Liver (tissue), 9 donors: Measurements from ENCODE around the gene DAAM1. TPM values are rescaled to one million over a fixed set of nuclear protein-coding genes. Genes with fewer than 3 reads are reported as not detected.

Experiments used
- DNase-seq: peaks from one replicate; pipeline ENCODE4 v3.0.0-alpha.2; 2017; ENCODE audit warnings: low spot score
- H3K27ac ChIP-seq, 2 donors: one replicate each; pipeline ENCODE4 v1.7.0; 2013; ENCODE audit warnings: inconsistent platforms in 2 of 2, low read length in 2 of 2, control low read depth in 1 of 2, low read depth in 1 of 2, mild to moderate bottlenecking in 1 of 2
- H3K27me3 ChIP-seq, 4 donors: one replicate each; pipeline versions ENCODE4 v1.6.1 to v1.7.0; 2013; ENCODE audit warnings: low read length in 3 of 4, inconsistent platforms in 1 of 4, mild to moderate bottlenecking in 1 of 4, moderate library complexity in 1 of 4; ENCODE audit not compliant: control insufficient read depth in 4 of 4, insufficient read depth in 4 of 4
- H3K36me3 ChIP-seq, 4 donors: one replicate each; pipeline versions ENCODE4 v1.6.1 to v1.7.0; 2013; ENCODE audit warnings: low read length in 3 of 4, mild to moderate bottlenecking in 3 of 4, low read depth in 1 of 4, moderate library complexity in 1 of 4; ENCODE audit not compliant: control insufficient read depth in 4 of 4, insufficient read depth in 3 of 4
- H3K4me1 ChIP-seq, 4 donors: one replicate each; pipeline versions ENCODE4 v1.6.1 to v1.7.0; 2013; ENCODE audit warnings: low read length in 3 of 4, mild to moderate bottlenecking in 3 of 4, moderate library complexity in 1 of 4; ENCODE audit not compliant: control insufficient read depth in 4 of 4, insufficient read depth in 4 of 4
- H3K4me3 ChIP-seq, 3 donors: one replicate each; pipeline versions ENCODE4 v1.6.1 to v1.7.0; 2013; ENCODE audit warnings: low read length in 3 of 3, control low read depth in 1 of 3, low read depth in 1 of 3, mild to moderate bottlenecking in 1 of 3
- H3K9ac ChIP-seq, 2 donors: one replicate each; pipeline ENCODE4 v1.7.0; 2013; ENCODE audit warnings: low read length in 2 of 2, mild to moderate bottlenecking in 2 of 2, moderate library complexity in 2 of 2, control low read depth in 1 of 2, low read depth in 1 of 2
- H3K9me3 ChIP-seq, 4 donors: one replicate each; pipeline versions ENCODE4 v1.6.1 to v1.7.0; 2013; ENCODE audit warnings: low read length in 3 of 4; ENCODE audit not compliant: control insufficient read depth in 4 of 4
- ATF3 ChIP-seq: IDR thresholded peaks from 2 replicates; pipeline ENCODE4 v1.6.1; 2016; ENCODE audit warnings: antibody characterized with exemption
- EGR1 ChIP-seq, 2 donors: IDR thresholded peaks; 2 replicates each; pipeline ENCODE4 v1.6.1; 2016 to 2018; ENCODE audit warnings: antibody characterized with exemption in 2 of 2, low read depth in 2 of 2
- FOXA1 ChIP-seq: IDR thresholded peaks from 2 replicates; pipeline ENCODE4 v1.6.1; 2016; ENCODE audit warnings: antibody characterized with exemption
- FOXA2 ChIP-seq: IDR thresholded peaks from 2 replicates; pipeline ENCODE4 v1.6.1; 2016; ENCODE audit warnings: antibody characterized with exemption
- GABPA ChIP-seq, 2 donors: IDR thresholded peaks in 1 of 2; conservative IDR thresholded peaks in 1 of 2; 2 replicates each; pipeline ENCODE4 v1.6.1; 2016; ENCODE audit warnings: antibody characterized with exemption in 2 of 2, mild to moderate bottlenecking in 1 of 2, moderate library complexity in 1 of 2
- HNF4A ChIP-seq, 2 donors: conservative IDR thresholded peaks; 2 replicates each; pipeline ENCODE4 v1.6.1; 2016; ENCODE audit warnings: antibody characterized with exemption in 2 of 2, mild to moderate bottlenecking in 2 of 2
- HNF4G ChIP-seq: IDR thresholded peaks from 2 replicates; pipeline ENCODE4 v1.6.1; 2016; ENCODE audit warnings: antibody characterized with exemption
- JUND ChIP-seq, 2 donors: IDR thresholded peaks; 2 replicates each; pipeline ENCODE4 v1.6.1; 2016; ENCODE audit warnings: antibody characterized with exemption in 2 of 2
- NR2F2 ChIP-seq: IDR thresholded peaks from 2 replicates; pipeline ENCODE4 v1.6.1; 2016; ENCODE audit warnings: antibody characterized with exemption
- RAD21 ChIP-seq, 2 donors: IDR thresholded peaks; 2 replicates each; pipeline ENCODE4 v1.6.1; 2016; ENCODE audit warnings: antibody characterized with exemption in 2 of 2, mild to moderate bottlenecking in 2 of 2
- REST ChIP-seq: IDR thresholded peaks from 2 replicates; pipeline ENCODE4 v1.6.1; 2016; ENCODE audit warnings: antibody characterized with exemption, mild to moderate bottlenecking
- RXRA ChIP-seq, 2 donors: IDR thresholded peaks; 2 replicates each; pipeline ENCODE4 v1.6.1; 2017 to 2018; ENCODE audit warnings: antibody characterized with exemption in 2 of 2, mild to moderate bottlenecking in 1 of 2
- SP1 ChIP-seq: IDR thresholded peaks from 2 replicates; pipeline ENCODE4 v1.6.1; 2018; ENCODE audit warnings: antibody characterized with exemption, mild to moderate bottlenecking
- TAF1 ChIP-seq: conservative IDR thresholded peaks from 2 replicates; pipeline ENCODE4 v1.6.1; 2016; ENCODE audit warnings: antibody characterized with exemption, mild to moderate bottlenecking
- YY1 ChIP-seq: IDR thresholded peaks from 2 replicates; pipeline ENCODE4 v1.6.1; 2016; ENCODE audit warnings: antibody characterized with exemption, mild to moderate bottlenecking
- ZBTB33 ChIP-seq: IDR thresholded peaks from 2 replicates; pipeline ENCODE4 v1.6.1; 2016; ENCODE audit warnings: antibody characterized with exemption
- WGBS: extraction: QIAGEN DNeasy Blood & Tissue Kit; methylation state at CpG from one replicate; pipeline ENCODE4 v1.1.7; 2013; 5-methylcytosine and 5-hydroxymethylcytosine counted together
- polyA plus RNA-seq, 2 donors: library from polyadenylated mRNA; stranded (reverse) in 1 of 2; unstranded in 1 of 2; fragments of 200-250 nt in 1 of 2; fragments of >200 nt in 1 of 2; fragmentation: Nextera tagmentation in 1 of 2; extraction: Ambion mirVana in 1 of 2; gene quantifications; one replicate each; pipeline versions ENCODE4 v1.2.1 to v1.2.3, GENCODE V29; 2013 to 2015
- total RNA-seq, 2 donors: library from RNA; depleted of rRNA; stranded (reverse); fragments of >200 nt; gene quantifications; one replicate each; pipeline ENCODE4 v1.2.3, GENCODE V29; 2014
- TF ChIP-seq, protein P1 (sequence below): IDR thresholded peaks from 2 replicates; pipeline ENCODE4 v1.6.1; 2016; ENCODE audit warnings: antibody characterized with exemption
- TF ChIP-seq, protein P2 (sequence below): fragments of 150-350 bp; IDR thresholded peaks from 2 replicates; pipeline ENCODE4 v1.5.1; 2017; ENCODE audit warnings: improper control_type of control experiment, low read depth, low read length; ENCODE audit not compliant: missing input control
- donor health status: healthy.
- donor health status: healthy.
- donor health status: healthy.
- donor health status: healthy.
- donor health status: healthy.

Gene DAAM1
- total and polyA plus RNA-seq, 4 donors: 9.5 to 28.4 (median 18.5) TPM

- no peak for TF ChIP-seq JUND (IDR thresholded peaks at IDR 0.05)
- TF ChIP-seq YY1: no peak
- TF ChIP-seq, protein P1, sequence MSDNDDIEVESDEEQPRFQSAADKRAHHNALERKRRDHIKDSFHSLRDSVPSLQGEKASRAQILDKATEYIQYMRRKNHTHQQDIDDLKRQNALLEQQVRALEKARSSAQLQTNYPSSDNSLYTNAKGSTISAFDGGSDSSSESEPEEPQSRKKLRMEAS: no peak
- Histone ChIP-seq H3K4me1 (peaks cover 12 to 19% (median 14%) of the 10 kb centered on the region in 4 donors), H3K9me3 (no peaks in the 10 kb centered on the region), H3K9ac (no peak overlapping the region), H3K36me3 (peaks cover 0 to 2% (median 0%) of the 10 kb centered on the region in 4 donors), H3K4me3 (no peak overlapping the region), H3K27me3 (no peaks in the 10 kb centered on the region), H3K27ac (no peak overlapping the region)
- WGBS: 69% methylated on average over 1 of the region's 1 CpG
- no peak for DNase-seq
These were observed 120.2 kb downstream of the DAAM1 start for GRCh38 chr14:59308673-59309072.

DNA sequence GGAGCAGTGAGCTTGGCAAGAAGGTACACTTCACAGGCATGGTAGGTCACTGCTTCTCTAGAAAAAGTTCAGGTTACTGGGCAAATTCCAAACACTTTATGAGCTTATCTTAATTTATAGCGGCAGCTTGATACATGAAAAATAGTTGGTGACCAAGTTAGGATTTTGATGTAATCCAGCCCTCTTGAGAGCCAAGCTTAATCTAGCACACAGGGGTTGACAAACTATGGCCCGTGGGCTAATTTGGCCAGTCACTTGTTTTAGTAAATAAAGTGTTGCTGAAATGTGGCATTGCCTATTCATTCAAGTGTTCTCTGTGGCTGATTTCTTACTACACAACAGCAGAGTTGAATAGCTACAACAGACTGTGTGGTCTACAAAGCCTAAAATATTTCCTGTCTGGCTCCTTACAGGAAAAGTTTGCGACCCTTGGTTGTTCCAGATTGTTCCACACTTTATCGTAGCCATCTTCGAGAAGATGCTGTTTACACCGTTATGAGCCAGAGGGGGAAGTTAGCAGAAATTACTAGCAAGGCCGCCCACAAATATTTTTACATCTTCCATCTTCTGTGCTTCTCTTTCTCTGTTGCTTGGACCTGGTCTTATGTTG lies 120.9 kb downstream of the DAAM1 start:
- Histone ChIP-seq H3K27ac (no peak overlapping the region), H3K4me1 (peaks cover 13 to 26% (median 21%) of the 10 kb centered on the region in 4 donors)
- 67% methylated on average over 7 of the region's 7 CpGs for WGBS

GRCh38 chr14:59310633-59311032 lies 122.2 kb downstream of the DAAM1 start:
- no peak overlapping the region for H3K9ac ChIP-seq
- H3K27me3 ChIP-seq: no peaks in the 10 kb centered on the region
- H3K4me3 ChIP-seq: no peak overlapping the region
- H3K36me3 ChIP-seq: peaks cover 0 to 2% (median 0%) of the 10 kb centered on the region in 4 donors
- TF ChIP-seq SP1: no peak
- TF ChIP-seq JUND (IDR thresholded peaks at IDR 0.05): no peak
- no peak for TF ChIP-seq FOXA2
- TF ChIP-seq YY1: no peak
- TF ChIP-seq GABPA (IDR thresholded peaks at IDR 0.05 in 1 of 2, conservative IDR thresholded peaks at IDR 0.05 in 1 of 2): no peak
- no peak for TF ChIP-seq RAD21 (IDR thresholded peaks at IDR 0.05)
- no peak for TF ChIP-seq HNF4G
- no peak for TF ChIP-seq RXRA (IDR thresholded peaks at IDR 0.05)
- TF ChIP-seq TAF1: no peak
- no peak for TF ChIP-seq EGR1 (IDR thresholded peaks at IDR 0.05; ENCODE audit: low read depth in 2 of 2)
- TF ChIP-seq, protein P2, sequence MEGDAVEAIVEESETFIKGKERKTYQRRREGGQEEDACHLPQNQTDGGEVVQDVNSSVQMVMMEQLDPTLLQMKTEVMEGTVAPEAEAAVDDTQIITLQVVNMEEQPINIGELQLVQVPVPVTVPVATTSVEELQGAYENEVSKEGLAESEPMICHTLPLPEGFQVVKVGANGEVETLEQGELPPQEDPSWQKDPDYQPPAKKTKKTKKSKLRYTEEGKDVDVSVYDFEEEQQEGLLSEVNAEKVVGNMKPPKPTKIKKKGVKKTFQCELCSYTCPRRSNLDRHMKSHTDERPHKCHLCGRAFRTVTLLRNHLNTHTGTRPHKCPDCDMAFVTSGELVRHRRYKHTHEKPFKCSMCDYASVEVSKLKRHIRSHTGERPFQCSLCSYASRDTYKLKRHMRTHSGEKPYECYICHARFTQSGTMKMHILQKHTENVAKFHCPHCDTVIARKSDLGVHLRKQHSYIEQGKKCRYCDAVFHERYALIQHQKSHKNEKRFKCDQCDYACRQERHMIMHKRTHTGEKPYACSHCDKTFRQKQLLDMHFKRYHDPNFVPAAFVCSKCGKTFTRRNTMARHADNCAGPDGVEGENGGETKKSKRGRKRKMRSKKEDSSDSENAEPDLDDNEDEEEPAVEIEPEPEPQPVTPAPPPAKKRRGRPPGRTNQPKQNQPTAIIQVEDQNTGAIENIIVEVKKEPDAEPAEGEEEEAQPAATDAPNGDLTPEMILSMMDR: no peak
- TF ChIP-seq, protein P1: no peak
- no peak for TF ChIP-seq REST
- no peak for TF ChIP-seq HNF4A (conservative IDR thresholded peaks at IDR 0.05)
- TF ChIP-seq ATF3: no peak
- TF ChIP-seq FOXA1: no peak
- no peak for TF ChIP-seq ZBTB33
- TF ChIP-seq NR2F2: no peak
- peaks cover 12 to 38% (median 34%) of the 10 kb centered on the region in 4 donors for H3K4me1 ChIP-seq
- H3K27ac ChIP-seq: no peak overlapping the region
- 67% methylated on average over 3 of the region's 3 CpGs for WGBS
- DNase-seq: no peak
- no peaks in the 10 kb centered on the region for H3K9me3 ChIP-seq

More for the DNA sequence above, 120.9 kb downstream of the DAAM1 start:
- H3K36me3 ChIP-seq: peaks cover 0 to 2% (median 0%) of the 10 kb centered on the region in 4 donors
- H3K9me3 ChIP-seq: no peaks in the 10 kb centered on the region
- H3K9ac ChIP-seq: no peak overlapping the region
- DNase-seq: no peak
- H3K27me3 ChIP-seq: no peaks in the 10 kb centered on the region
- TF ChIP-seq YY1: peak; percentile 25
- TF ChIP-seq JUND (IDR thresholded peaks at IDR 0.05): no peak
- no peak for TF ChIP-seq FOXA2
- peak; percentile 14 for TF ChIP-seq FOXA1
- peak in 1 of 2 donors; percentile 35 for TF ChIP-seq HNF4A (conservative IDR thresholded peaks at IDR 0.05)
- peak in 1 of 2 donors; percentile 33 for TF ChIP-seq RXRA (IDR thresholded peaks at IDR 0.05)
- no peak overlapping the region for H3K4me3 ChIP-seq
